K562 (cell line): ENCODE data around the gene RET. TPM values are rescaled to one million over a fixed set of nuclear protein-coding genes. Genes with fewer than 3 reads are reported as not detected.
A peak's percentile ranks its signal among the peaks of the same experiment; 100 is the strongest.

Experiments
- ATAC-seq: fragments of 200-7000 bp; cut with Tn5 transposase; 3 replicates; pipeline ENCODE4 v1.9.1; 2020; ENCODE audit warnings: moderate library complexity
- BruUV-seq: library from RNA; stranded (reverse); fragments of 400-500 nt; replicated peaks from 2 replicates; lab custom pipeline; 2021; lab: Mats Ljungman, UMichigan
- CTCF ChIA-PET: fragments of 300-600 bp; formaldehyde crosslinking; extraction: SDS; loops from one replicate; lab custom pipeline; 2021; ENCODE audit warnings: low intra/inter-chr PET ratio; lab: Yijun Ruan, JAX
- POLR2A ChIA-PET: fragments of 300-600, 350-650 bp; sonication (Branson Sonifier 250); formaldehyde crosslinking; extraction: SDS; loops from one replicate; lab custom pipeline; 2021; ENCODE audit warnings: antibody characterized with exemption, inconsistent platforms; lab: Yijun Ruan, JAX
- DNase-seq, 4 experiments: peaks; one replicate each; pipeline versions ENCODE4 v3.0.0 to v3.0.0-alpha.2; 2011 to 2018; ENCODE audit warnings: low spot score in 3 of 4, mixed read lengths in 3 of 4; ENCODE audit errors: extremely low read depth in 1 of 4
- FAIRE-seq: peaks from 2 replicates; lab custom pipeline; 2011; peaks lifted over from hg19 to GRCh38; lab: Jason Lieb, UNC
- H2AFZ ChIP-seq: 2 replicates; pipeline ENCODE4 v1.6.0; 2011; ENCODE audit warnings: low read depth, low read length, control low read depth, inconsistent platforms
- H3K27ac ChIP-seq: fragments of 200-600 bp; 3 replicates; pipeline ENCODE4 v1.8.0; 2011; ENCODE audit warnings: low read depth, mild to moderate bottlenecking, control low read depth, inconsistent platforms, low read length, moderate library complexity, mixed read lengths; ENCODE audit errors: extremely low read depth
- H3K27me3 ChIP-seq, 2 experiments: fragments of 300-600 bp in 1 of 2; 2 replicates in 1 of 2; 3 replicates in 1 of 2; pipeline versions ENCODE4 v1.6.0 to v1.8.0; 2011; ENCODE audit warnings: inconsistent platforms in 2 of 2, low read length in 2 of 2, mild to moderate bottlenecking in 1 of 2, mixed read lengths in 1 of 2, moderate library complexity in 1 of 2; ENCODE audit not compliant: control insufficient read depth in 2 of 2, insufficient read depth in 2 of 2
- H3K36me3 ChIP-seq: fragments of 300-600 bp; 3 replicates; pipeline ENCODE4 v1.8.0; 2011; ENCODE audit warnings: mild to moderate bottlenecking, low read length, inconsistent platforms; ENCODE audit not compliant: control insufficient read depth, insufficient read depth
- H3K4me1 ChIP-seq, 2 experiments: fragments of 200-600 bp in 1 of 2; replicated peaks in 1 of 2; 2 replicates in 1 of 2; 3 replicates in 1 of 2; pipeline versions ENCODE4 v1.5.1 to v1.8.0; 2011; ENCODE audit warnings: inconsistent platforms in 2 of 2, low read length in 2 of 2, mild to moderate bottlenecking in 1 of 2, mixed read lengths in 1 of 2, moderate library complexity in 1 of 2; ENCODE audit not compliant: control insufficient read depth in 2 of 2, insufficient read depth in 2 of 2
- H3K4me2 ChIP-seq: 2 replicates; pipeline ENCODE4 v1.6.1; 2011; ENCODE audit warnings: low read length, control low read depth, inconsistent platforms, mixed read lengths; ENCODE audit not compliant: insufficient read depth
- H3K4me3 ChIP-seq: fragments of 200-600 bp; sonication (generic), shearing (Covaris generic); 2 replicates; pipeline ENCODE4 v1.5.1; 2016; ENCODE audit warnings: control low read depth, inconsistent platforms
- H3K79me2 ChIP-seq: fragments of 200-600 bp; 3 replicates; pipeline ENCODE4 v1.8.0; 2011; ENCODE audit warnings: low read length, inconsistent platforms; ENCODE audit not compliant: control insufficient read depth, insufficient read depth
- H3K9ac ChIP-seq, 2 experiments: 2 replicates each; pipeline versions ENCODE4 v1.6.0 to v1.6.1; 2011; ENCODE audit warnings: low read depth in 2 of 2, low read length in 2 of 2, control low read depth in 1 of 2, inconsistent platforms in 1 of 2, mild to moderate bottlenecking in 1 of 2, mixed read lengths in 1 of 2; ENCODE audit not compliant: insufficient read depth in 1 of 2
- H3K9me1 ChIP-seq: one replicate; pipeline ENCODE4 v1.6.0; 2011; ENCODE audit warnings: inconsistent platforms, mild to moderate bottlenecking, low read length, moderate library complexity; ENCODE audit not compliant: control insufficient read depth, insufficient read depth
- H3K9me3 ChIP-seq: replicated peaks from 2 replicates; pipeline ENCODE4 v1.5.1; 2011; ENCODE audit warnings: low read depth, low read length, inconsistent platforms; ENCODE audit not compliant: control insufficient read depth, insufficient read depth
- H4K20me1 ChIP-seq: replicated peaks from 2 replicates; pipeline ENCODE4 v1.6.1; 2011; ENCODE audit warnings: low read length, inconsistent platforms, mixed read lengths; ENCODE audit not compliant: control insufficient read depth, insufficient read depth
- CBFA2T3 ChIP-seq: fragments of 450-650 bp; IDR thresholded peaks from 2 replicates; pipeline ENCODE4 v1.6.1; 2017
- SMAD3 ChIP-seq: fragments of 450-650 bp; formaldehyde crosslinking; conservative IDR thresholded peaks from 2 replicates; pipeline ENCODE4 v1.4.0; 2020; ENCODE audit warnings: mild to moderate bottlenecking
- SMAD4 ChIP-seq: fragments of 250-450 bp; sonication (Bioruptor Pico); conservative IDR thresholded peaks from 2 replicates; pipeline ENCODE4 v1.8.0; 2021; ENCODE audit warnings: inconsistent platforms, mild to moderate bottlenecking, moderate library complexity
- WGBS: fragments of 100-300 bp; shearing (Covaris generic); methylation state at CpG from one replicate; pipeline ENCODE4 v1.1.6; 2016; ENCODE audit warnings: low coverage, mixed read lengths; ENCODE audit not compliant: insufficient coverage; ENCODE audit errors: missing lambda C conversion rate; 5-methylcytosine and 5-hydroxymethylcytosine counted together
- in situ Hi-C: fragments of 300-500 bp; cut with MboI; formaldehyde crosslinking; loops from 4 replicates; pipeline ENCODE4 v1.15.0; 2018; ENCODE audit warnings: inconsistent platforms, mixed read lengths
- intact Hi-C: fragments of 100-400 bp; cut with micrococcal nuclease; formaldehyde crosslinking; loops from 2 replicates; pipeline ENCODE4 v1.14.2; 2022
- polyA plus RNA-seq, 8 experiments: library from polyadenylated mRNA; depleted of rRNA in 4 of 8; stranded (reverse) in 5 of 8; unstranded in 3 of 8; fragments of >200 nt; fragmentation: Nextera tagmentation in 2 of 8; fragmentation: Illumina TruSeq in 1 of 8; extraction: Ambion mirVana in 2 of 8; extraction: Trizol in 1 of 8; gene quantifications; 2 replicates each; pipeline versions ENCODE4 v1.2.1 to v1.2.3, GENCODE V29; 2011 to 2014; ENCODE audit warnings: inconsistent platforms in 1 of 8, missing spikeins in 1 of 8
- total RNA-seq, 7 experiments: library from RNA; depleted of rRNA in 6 of 7; stranded (reverse); fragments of >200 nt in 6 of 7; fragmentation: Illumina TruSeq in 2 of 7; extraction: Trizol in 2 of 7; gene quantifications; 2 replicates each; pipeline versions ENCODE4 v1.2.1 to v1.2.3, GENCODE V29; 2011 to 2021; ENCODE audit warnings: low replicate concordance in 1 of 7
- TF ChIP-seq, protein P1 (sequence below): sonication (generic); formaldehyde crosslinking; IDR thresholded peaks from 2 replicates; pipeline ENCODE4 v1.5.0; 2020; ENCODE audit warnings: missing genetic modification reagents

The RET gene
- total and polyA plus RNA-seq, 9 of the 15 experiments (the other 6 are each of a cell fraction or from before 2014, with no cell fraction given): 0.04 to 0.05 TPM; not detected in 7

DNA sequence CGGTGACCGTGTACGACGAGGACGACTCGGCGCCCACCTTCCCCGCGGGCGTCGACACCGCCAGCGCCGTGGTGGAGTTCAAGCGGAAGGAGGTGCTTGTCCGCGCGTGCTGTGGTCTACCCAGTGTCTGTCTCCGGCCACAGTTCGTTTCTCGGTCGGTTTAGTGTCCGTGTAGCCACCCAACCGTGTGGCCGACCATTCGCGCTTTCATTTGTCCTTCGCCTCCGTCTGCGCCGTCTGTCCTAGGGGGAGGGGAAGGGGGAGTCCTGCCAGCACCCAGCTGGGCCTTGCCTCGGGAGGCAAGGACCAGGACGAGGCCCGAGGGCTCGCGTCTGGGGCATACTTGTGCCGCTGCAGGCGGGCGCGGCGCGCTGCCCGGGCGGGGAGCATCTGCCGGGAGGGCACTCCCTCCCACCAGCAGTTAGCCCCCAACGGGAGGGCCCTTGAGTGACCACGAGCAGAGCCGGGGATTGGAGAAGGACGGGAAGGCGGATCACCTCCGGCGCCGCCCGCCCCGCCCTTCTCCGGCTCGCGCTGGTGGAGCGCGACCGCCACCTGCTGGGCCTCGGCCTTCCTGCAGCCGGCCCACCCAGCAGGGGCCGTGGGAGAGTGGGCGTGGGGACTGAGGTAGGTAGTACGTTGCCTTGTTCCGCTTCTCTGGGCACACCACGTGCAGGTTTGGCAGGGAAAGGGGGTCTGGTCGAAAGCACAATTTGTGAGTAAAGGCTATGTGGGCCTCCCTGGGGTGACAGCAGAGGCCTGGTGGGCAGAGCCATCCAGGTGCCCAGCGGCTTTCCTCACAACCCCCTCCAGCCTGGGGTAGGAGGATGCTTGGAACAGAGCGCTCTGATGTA, 28.5 kb downstream of the RET start (continued):
- TF ChIP-seq SMAD3 (CRISPR knock-in tag) (no peak), SMAD4 (CRISPR knock-in tag) (peak; percentile 80)

DNA sequence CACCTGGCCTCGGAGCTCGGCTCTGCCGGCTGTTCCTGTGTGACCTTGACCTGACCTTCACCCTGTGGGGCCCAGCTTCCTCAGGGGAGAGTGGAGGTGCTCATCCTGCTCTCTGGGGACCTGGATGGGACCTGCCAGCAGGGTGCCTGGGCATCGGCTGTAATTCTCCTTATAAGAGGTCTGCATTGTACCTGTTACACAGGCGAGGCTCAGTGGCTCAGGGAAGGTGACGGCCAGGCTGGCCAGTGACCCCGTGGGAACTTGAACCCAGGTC, 29.0 kb downstream of the RET start:
- ATAC-seq: no peak
- WGBS: 37% methylated on average over 7 of the region's 7 CpGs
- H3K27ac ChIP-seq: 0 out of 3 replicates have a peak overlapping the region, but pooled peaks have one; percentile 3

More for the DNA sequence above, 29.0 kb downstream of the RET start:
- in situ Hi-C loops: no loop called here
- H3K27me3 ChIP-seq: peaks cover 10 to 51% of the 10 kb centered on the region in 2 experiments; a peak in 4 of 5 replicates
- H4K20me1 ChIP-seq: 0 out of 2 replicates have a peak, but pooled peaks cover 4% of the 10 kb centered on the region
- no peaks in the 10 kb centered on the region for H3K36me3 ChIP-seq
- BruUV-seq: no TSS peak
- peak overlapping the region in 1 of 2 experiments; percentile 43; a peak in 1 of 4 replicates for H3K9ac ChIP-seq
- no peak overlapping the region for H3K4me3 ChIP-seq
- FAIRE-seq: no peak
- DNase-seq: no peak
- no peaks in the 10 kb centered on the region for H3K79me2 ChIP-seq
- H3K9me3 ChIP-seq: no peaks in the 10 kb centered on the region
- CTCF ChIA-PET: interaction anchor here (0.7 to 1.4 kb wide), 2 partner anchors 22 to 239 kb away, joined by 3 to 4 read pairs; no protein-coding TSS in a partner anchor
- TF ChIP-seq, protein P1, sequence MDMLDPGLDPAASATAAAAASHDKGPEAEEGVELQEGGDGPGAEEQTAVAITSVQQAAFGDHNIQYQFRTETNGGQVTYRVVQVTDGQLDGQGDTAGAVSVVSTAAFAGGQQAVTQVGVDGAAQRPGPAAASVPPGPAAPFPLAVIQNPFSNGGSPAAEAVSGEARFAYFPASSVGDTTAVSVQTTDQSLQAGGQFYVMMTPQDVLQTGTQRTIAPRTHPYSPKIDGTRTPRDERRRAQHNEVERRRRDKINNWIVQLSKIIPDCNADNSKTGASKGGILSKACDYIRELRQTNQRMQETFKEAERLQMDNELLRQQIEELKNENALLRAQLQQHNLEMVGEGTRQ (CRISPR knock-in tag): 0 out of 2 replicates have a peak, but pooled peaks have one; percentile 1
- TF ChIP-seq CBFA2T3: no peak
- POLR2A ChIA-PET: interaction anchor here (1.1 kb wide), 1 partner anchor 19 kb away, joined by 3 read pairs; no protein-coding TSS in a partner anchor
- intact Hi-C loops: loop anchor here (1.0 kb wide), 1 partner anchor 240 kb away; no protein-coding TSS in a partner anchor
- H3K9me1 ChIP-seq: peaks cover 3% of the 10 kb centered on the region
- peak overlapping the region; percentile 67; the same call in 1 of the 2 replicates for H2AFZ ChIP-seq
- H3K4me1 ChIP-seq: peaks cover 0 to 26% of the 10 kb centered on the region in 2 experiments; a peak in 3 of 5 replicates
- H3K4me2 ChIP-seq: peak overlapping the region; percentile 54; the same call in 1 of the 2 replicates
